GM21381 (cell line): ENCODE results near the gene DAW1.
"Not testable (repeated sequence)": the region's sequence is repeated elsewhere in the genome, so short reads cannot be mapped to it uniquely, and the experiment has no call there.

Source experiments
- ATAC-seq: cut with Tn5 transposase; IDR thresholded peaks from one replicate; pipeline ENCODE4 v1.9.1; 2021; ENCODE audit warnings: mild to moderate bottlenecking, moderate library complexity; ENCODE audit not compliant: unreplicated experiment

The DAW1 gene, protein sequence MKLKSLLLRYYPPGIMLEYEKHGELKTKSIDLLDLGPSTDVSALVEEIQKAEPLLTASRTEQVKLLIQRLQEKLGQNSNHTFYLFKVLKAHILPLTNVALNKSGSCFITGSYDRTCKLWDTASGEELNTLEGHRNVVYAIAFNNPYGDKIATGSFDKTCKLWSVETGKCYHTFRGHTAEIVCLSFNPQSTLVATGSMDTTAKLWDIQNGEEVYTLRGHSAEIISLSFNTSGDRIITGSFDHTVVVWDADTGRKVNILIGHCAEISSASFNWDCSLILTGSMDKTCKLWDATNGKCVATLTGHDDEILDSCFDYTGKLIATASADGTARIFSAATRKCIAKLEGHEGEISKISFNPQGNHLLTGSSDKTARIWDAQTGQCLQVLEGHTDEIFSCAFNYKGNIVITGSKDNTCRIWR

DNA sequence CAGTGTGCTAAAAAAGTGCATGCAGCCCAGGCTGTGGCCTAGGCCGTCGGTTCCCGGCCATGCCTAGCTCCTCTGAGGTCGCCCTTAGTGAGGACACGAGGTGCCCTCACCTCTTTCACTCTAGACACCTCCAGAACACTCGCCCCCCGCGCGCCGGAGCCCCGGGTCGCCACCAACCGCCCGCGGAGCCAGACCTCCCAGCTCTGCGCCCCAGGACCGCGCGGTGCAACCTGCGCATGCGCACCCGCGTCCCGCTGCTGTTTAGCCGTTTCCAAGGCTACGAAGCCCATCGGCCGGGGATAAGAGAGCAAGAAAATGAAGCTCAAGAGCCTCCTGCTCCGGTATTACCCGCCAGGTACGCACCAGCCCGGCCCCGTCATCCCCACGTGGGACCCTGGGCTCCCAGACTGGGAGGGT is at the start of gene DAW1:
Gene DAW1, plus strand, starts transcription at position 257 of the 417 bp plus-strand sequence. Its CDS starts 59 bp downstream, at position 316.
- ATAC-seq, result peak; percentile 55

DNA sequence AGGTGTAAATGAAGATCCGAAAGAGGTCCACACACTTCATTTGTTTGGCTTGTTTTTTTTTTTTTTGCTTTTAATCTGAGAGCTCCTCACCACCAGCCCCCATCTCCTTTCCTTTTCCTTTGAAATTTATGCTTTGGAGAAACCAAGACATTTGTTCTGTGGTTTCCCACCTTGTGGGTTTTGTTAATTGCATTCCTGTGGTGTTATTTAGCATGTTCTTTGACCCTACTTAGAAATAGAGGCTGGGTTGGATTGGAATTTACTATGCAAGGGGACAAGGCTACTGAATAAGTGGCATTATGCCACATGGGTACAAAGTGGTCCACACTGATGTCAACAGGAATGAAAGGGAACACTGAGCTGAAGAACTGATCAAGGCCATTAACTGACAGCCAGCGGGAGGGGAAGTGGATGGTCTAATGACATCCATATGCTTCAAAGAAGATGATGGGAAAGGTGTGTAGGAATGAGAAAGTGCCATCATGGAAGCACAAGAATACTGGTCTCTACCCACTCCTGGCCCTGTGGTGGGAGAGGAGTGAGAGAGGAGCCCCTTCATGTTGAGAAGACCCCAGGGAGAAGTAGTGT is 48.9 kb upstream of the DAW1 start:
- ATAC-seq, result no peak

DNA sequence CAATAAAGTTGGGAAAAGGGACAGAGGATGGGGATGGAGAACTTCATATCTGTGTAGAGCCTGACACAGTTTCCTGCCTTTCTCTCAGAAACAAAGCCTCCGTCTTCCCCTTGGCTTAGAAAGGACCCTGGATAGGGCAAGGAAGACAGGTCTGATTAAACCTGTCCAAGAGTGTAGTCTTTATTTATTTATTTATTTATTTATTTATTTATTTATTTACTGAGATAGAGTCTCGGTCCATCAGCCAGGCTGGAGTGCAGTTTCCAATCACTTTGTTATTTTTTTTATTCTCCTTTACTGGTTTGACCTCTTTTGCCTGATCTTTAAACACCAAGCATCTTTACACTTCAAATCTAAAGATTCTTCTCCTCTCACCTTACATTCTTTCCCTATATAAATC is 47.5 kb upstream of the DAW1 start:
- ATAC-seq, result no peak

DNA sequence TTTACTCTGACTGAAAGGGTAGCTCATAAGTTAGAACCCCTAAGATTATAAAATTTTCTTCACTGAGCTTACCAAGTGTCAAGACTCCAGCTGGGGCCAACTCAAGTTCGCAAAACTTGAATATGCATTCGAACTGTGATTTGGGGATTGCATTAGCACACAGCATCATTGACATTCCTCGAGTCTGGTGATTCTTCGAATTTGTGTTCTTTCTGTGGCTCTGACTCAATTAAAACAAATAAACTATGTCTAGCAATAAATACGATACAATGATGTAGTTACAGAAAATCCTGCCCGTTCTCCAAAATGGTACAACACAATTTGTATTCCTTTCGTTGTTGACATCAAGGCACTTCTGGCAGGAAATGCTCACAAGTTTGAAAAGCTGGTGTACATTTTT is 46.7 kb upstream of the DAW1 start:
- no peak for ATAC-seq

DNA sequence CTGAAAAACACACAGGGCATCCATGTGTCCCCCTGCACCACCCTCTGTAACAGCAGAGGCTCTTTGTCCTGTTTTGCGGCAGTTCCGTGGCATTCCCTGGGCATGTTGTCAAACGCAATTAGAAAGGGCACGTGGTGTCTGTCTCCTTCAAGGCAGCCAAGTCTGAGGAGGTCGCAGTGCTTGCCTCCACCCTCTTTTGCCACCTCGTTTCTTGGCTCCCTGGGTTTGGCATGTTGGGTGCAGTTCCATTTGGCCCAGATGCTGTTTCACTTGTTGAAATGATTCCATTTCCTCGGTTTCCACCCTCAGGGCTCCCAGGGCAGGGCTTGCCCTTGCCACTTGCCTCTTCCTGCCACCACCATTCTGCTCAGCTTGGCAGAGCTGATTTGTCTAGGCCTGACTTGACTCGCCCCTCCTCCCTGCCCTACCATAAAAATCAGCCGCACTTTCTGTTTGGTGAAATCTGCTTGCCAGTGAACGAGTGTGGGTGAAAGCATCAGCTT is 45.4 kb upstream of the DAW1 start:
- ATAC-seq, result no peak

DNA sequence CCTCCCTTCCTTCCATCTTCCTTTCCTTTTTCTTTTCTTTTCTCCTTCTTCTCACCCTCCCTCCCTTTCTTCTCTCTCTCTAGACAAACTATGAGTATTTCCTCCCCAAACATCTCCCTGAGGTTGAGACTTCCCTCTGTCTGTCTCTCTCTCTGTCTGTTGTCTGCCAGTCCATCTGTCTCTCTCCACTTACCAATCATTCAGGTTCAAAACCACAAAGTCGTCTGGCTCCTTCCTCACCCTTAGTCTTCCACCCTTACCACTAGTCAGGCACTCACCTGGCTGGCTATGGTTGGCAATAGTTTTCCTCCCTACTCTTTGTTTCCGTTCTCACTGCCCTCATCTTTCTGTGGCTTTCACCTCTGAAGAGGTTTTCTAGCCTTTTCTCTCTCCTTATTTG is 44.9 kb upstream of the DAW1 start:
- no peak for ATAC-seq

DNA sequence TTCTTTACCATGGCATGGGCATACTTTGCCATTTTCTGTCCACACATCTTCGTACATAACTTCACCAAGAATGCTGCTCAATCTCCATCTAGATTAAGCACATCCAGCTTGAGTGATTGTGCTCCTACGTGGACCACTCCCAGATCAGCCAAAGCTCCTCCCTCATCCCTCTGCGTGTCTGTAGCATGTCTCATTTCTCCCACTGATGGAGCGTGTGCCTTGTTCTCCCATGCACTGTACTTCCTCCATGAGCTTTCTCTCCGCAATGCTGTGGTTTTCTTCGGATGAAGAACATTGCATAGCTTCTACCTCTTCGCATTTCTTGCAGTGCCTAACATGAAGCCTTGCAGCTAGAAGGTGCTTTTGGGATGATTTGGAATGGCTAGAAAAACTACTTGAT is 44.3 kb upstream of the DAW1 start:
- ATAC-seq, result no peak

DNA sequence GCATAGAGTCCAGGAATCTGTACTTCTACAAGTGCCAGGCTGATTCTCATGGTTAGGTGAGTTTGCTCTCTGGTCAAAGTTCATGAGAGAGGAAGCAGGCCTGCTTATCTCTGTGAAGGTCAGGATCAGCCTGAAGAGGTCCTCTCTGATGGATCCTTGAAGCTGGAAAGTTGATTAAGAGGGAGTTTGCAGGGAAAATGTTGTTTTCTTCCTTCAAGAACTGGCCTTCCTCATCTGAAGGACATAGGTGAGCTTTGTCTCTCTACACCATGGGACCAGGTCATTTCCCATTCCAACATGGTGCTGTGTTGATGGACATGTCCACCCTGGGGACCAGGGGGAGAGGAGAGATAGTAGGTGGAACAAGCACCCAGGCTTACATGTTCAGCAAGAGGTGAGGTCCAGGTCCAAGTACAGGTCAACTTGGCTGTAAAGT is 42.9 kb upstream of the DAW1 start:
- no peak for ATAC-seq

DNA sequence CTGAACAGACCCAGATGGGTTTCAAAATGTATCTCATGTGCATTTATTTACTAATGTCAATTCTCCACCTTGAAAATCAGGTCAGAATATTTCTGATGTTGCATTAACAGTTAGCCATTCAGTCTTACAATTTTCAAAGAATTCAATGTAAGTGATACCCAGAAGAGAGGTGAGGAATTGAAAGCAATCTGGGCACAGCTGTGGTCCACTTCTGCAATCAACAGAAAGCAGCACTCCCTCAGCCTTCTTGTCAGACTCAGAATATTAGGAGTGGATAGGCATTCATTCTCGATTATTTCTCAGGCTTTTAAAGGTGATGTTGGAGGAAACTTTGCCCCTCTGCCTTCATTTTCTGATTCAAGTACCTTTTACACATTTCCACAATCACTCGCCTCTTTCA is 42.1 kb upstream of the DAW1 start:
- ATAC-seq, result no peak

DNA sequence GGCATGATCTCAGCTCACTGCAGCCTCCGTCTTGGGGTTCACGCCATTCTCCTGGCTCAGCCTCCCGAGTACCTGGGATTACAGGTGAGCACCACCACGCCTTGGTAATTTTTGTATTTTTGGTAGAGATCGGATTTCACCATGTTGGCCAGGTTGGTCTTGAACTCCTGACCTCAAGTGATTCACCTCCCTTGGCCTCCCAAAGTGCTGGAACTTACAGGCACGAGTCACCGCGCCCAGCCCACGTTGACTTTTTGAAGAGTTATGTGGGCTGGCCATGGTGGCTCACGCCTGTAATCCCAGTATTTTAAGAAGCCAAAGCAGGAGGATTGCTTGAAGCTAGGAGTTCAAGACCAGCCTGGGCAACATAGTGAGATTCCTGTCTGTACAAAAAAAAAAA is 37.0 kb upstream of the DAW1 start:
- no peak for ATAC-seq

DNA sequence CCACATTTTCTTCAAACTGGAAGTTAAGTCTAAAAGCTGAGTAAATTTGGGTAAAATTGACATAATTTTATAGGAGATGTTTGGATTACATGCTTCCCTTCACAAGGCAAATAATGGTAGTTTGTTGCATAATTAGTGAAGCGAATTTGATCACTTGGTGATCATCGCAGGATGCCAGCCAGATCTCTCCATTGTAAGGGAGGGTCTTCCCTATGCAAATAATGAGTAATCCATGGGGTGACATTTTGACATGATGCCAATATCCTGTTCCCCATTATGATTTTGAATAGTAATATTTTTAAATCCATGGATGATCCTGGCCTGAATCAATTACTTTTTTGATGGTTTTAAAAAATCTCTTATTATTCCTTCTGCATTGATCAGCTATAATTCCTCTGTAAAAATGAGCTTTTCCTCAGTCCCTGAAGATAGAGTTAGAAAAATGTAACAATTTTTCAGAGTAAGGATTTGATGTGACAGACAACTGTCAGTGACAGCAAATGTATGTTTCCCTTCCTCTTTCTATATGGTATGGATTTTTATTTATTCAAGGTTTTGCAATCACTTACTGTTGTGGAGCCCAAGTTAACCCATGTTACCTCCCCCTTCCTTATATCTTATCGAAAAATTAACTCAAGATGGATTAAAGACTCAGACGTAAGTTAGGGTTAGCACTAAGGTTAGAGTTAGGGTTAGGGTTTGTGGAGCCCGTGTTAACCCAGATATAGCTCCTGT is 36.3 kb upstream of the DAW1 start:
- no peak for ATAC-seq

DNA sequence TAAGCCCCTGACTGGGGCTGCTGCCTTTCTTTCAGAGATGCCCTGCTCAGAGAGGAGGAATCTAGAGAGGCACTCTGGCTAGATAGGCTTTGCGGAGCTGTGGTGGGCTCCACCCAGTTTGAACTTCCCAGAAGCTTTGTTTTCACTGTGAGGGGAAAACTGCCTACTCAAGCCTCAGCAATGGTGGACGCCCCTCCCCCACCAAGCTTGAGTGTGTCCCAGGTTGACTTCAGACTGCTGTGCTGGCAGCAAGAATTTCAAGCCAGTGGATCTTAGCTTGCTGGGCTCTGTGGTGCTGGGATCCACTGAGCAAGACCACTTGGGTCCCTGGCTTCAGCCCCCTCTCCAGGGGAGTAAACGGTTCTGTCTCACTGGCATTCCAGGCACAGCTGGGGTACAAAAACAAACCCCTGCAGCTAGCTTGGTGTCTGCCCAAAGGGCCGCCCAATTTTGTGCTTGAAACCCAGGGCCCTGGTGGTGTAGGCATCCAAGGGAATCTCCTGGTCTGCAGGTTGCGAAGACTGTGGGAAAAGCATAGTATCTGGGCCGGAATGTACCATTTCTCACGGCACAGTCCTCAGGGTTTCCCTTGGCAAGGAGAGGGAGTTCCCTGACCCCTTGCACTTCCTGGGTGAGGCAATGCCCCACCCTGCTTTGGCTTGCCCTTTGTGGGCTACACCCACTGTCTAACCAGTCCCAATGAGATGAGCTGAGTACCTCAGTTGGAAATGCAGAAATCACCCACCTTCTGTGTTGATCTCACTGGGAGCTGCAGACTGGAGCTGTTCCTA is 31.9 kb upstream of the DAW1 start:
- ATAC-seq, result not testable (repeated sequence)

DNA sequence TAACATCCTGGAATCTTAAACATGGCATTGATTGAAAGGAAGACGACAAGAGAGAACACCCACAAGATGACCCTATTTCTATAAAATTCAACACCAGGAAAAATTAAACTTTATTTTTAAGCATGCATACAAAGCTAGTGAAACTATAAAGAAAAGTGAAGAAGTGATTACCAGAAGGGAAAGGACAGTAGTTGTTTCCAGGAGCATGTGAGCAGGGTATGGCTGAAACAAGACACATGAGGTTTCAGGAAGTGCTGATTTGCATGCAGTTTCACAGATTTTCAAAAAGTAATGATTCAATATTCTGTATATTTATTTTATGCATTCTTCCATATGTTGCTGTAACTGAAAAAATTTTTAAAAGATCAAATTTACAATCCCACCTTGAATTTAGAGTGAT is 24.6 kb upstream of the DAW1 start:
- ATAC-seq, result peak; percentile 61

DNA sequence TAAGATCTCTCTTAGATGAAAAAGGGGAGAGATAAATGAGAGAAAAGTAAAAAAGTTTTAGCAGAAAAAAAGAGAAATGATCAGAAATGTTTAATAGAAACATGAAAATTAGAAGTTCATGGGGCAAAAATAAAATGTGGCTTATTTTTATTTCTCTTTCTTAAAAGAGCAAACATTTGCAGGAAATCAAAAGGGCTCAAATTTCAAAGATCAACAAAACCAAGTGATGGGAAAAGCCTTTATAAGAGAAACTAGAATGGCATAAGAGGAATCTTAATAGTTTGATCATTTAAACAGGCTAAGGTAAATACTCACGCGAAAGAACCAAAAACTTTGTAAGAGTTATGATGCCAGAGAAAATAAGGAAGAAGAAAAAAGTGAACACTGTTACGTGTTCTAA is 23.3 kb upstream of the DAW1 start:
- no peak for ATAC-seq

DNA sequence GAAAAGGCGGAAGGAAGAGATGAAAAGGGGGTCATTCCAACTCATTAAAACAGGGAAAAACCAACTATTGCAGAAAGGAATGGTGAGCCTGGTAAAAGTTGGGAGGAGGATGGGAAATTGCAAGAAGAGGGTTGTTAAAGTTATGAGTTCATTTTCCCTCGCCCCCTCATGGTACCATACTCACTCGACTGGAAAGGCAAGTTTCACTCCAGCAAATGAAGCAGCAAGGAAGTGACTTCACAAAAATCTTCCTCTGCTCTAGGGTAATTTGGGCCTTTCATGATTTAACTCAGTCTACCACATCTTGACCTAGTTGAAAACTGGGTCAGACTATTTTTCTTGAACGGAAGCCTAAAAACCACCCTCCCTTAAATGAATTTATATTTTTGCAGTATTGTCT is 22.8 kb upstream of the DAW1 start:
- ATAC-seq, result no peak

DNA sequence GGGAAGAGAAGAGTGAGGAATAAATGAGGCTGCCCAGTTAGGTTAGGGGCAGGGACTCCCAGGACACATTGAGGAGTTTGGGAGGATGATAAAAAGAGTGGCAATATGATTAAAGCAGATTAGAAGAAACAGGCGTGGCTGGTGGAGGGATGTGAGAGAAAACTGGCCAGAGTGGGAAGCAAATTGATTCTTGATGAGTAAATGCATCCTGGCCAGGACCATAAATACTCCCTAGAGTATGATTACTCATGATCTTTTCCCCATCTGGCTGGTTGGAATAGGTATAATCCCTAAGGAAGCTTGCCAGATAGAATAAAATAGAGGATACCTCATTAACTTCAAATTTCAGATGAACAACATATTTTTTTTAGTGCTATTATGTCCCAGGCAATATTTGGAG is 21.5 kb upstream of the DAW1 start:
- ATAC-seq, result no peak

DNA sequence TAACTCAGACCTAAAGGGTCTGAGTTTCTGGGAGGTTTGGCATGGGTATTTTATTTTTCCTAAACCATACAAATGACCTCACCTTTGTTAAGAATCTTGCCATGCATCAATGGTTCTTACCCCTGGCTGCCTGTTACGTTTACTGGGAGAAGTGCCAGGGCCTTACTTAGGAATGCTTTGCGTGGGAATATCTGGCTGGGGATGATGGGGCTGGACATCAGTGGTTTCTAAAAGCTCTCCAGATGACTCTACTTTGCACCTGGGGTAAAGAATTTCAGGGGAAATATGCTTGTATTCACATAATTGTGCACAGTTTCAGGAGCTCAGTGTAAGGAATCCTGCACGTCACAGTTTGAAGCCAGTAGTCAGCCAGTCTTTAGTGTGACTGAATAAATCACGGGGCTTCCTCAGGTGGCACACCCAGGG is 18.2 kb upstream of the DAW1 start:
- no peak for ATAC-seq

DNA sequence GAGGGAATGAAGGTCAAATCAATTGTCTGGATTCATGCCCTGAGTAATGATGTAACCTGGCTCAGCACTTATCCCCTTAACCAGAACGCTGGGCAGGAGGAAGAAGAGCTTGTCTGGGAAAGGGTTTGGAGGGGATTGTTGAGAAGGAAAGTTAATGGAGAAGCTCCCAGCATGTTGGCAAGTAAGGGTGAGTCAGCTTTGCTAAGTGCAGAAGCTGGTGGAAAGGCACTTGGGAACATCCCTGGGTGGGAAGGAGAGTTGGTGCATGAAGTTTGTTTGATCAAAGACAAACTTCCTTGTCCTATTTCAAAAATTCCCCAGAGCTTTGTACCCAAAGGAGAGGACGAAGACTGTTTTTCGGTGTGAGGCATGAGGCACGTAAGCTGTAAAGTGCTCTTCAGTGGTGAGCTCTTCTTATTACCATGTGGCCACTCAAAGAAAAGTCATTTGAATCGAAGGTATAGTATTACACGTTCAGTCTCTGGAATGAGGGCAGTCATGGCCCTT is 17.6 kb upstream of the DAW1 start:
- ATAC-seq, result no peak

DNA sequence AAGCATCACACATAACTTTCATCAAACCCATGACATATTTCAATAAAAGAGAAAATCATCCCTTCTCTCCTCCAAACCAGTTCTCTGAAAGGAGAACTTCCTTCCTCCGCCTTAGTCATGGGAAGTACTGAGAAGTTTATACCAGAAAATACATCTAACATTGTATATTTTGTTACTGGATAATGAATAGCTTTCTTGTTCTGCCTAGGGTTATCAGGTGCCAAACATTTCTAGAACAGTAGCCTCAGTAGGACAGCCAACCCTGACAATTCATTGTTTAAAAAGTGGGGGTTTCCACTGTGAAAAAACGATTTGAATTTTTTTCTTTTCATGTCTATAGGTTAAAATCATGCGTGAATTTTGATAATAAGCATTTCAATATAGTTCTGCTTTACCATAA is 16.0 kb upstream of the DAW1 start:
- no peak for ATAC-seq

DNA sequence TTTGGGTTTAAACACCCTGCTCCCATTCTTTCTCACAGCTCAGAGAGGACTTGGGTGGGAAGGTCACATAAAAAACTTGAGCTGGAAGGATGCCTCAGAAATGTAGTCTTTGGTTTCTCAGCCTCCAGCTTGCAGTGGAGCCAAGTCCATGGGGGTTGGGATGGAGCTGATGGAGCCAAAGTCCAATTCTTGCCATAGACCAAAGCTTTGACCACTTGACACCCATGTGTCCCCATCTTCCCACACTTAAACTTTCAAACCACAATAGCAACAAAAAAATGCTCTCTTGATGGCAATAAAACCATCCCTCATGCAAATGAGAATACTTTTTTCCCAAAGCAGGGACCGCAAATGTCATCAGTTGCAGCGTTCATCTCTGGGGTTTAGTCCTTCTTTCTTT is 14.7 kb upstream of the DAW1 start:
- no peak for ATAC-seq

DNA sequence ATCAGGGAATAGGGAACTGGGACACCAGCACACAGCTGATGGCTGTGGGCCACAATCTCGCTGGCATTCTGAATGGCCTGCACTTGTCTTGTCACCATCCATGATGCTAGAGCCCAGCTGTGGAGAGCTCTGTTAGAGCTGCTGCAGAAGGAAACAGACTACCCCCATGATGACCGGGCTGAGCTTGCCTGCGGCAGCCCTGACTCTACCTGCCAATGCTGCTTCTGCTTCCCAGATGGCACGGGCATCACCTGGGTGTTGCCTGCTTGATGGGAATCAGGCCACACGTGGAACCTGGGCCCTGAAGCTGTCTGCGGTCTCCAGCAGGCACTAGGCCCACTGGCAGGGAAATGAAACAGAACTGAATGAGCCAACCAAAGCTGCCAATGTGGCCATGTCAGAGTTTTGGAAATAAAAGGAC is 11.2 kb upstream of the DAW1 start:
- no peak for ATAC-seq
